ENCODE results near the gene GID4. TPM values are rescaled to one million over a fixed set of nuclear protein-coding genes. Genes with fewer than 3 reads are reported as not detected.

The GID4 gene
- total RNA-seq, 1 donor from 2014 or later, result 5.6 TPM

GRCh38 chr17:18041776-18042175 lies 2.6 kb downstream of the GID4 start:
- ATAC-seq, result no peak
- DNase-seq (ENCODE audit: low spot score), result no peak

- no peak for ATAC-seq
- no peak for DNase-seq (ENCODE audit: low spot score)
Observed at GRCh38 chr17:18042983-18043382, 3.8 kb downstream of the GID4 start.

- ATAC-seq (peak; percentile 11), DNase-seq (ENCODE audit: low spot score) (no peak)
Observed at GRCh38 chr17:18043491-18043890, 4.3 kb downstream of the GID4 start.

- no peak for ATAC-seq
Observed at GRCh38 chr17:18044609-18045008, 5.4 kb downstream of the GID4 start.

GRCh38 chr17:18045691-18046350 lies 6.6 kb downstream of the GID4 start:
- ATAC-seq, result no peak
- DNase-seq (ENCODE audit: low spot score), result no peak

More at GRCh38 chr17:18044609-18045008, 5.4 kb downstream of the GID4 start:
- no peak for DNase-seq (ENCODE audit: low spot score)

- ATAC-seq (no peak), DNase-seq (ENCODE audit: low spot score) (no peak)
Observed at GRCh38 chr17:18055597-18055996, 16.4 kb downstream of the GID4 start.

GRCh38 chr17:18056214-18056613 lies 17.0 kb downstream of the GID4 start:
- DNase-seq (ENCODE audit: low spot score) (no peak), ATAC-seq (no peak)

- DNase-seq (ENCODE audit: low spot score) (no peak), ATAC-seq (no peak)
Observed at GRCh38 chr17:18059283-18059682, 20.1 kb downstream of the GID4 start.

- DNase-seq (ENCODE audit: low spot score) (no peak), ATAC-seq (no peak)
Observed at GRCh38 chr17:18064053-18064452, 24.8 kb downstream of the GID4 start.

- DNase-seq (ENCODE audit: low spot score), result no peak
- no peak for ATAC-seq
Observed at GRCh38 chr17:18065546-18065945, 26.3 kb downstream of the GID4 start.

- DNase-seq (ENCODE audit: low spot score), result no peak
- ATAC-seq, result no peak
Observed at GRCh38 chr17:18066866-18067265, 27.7 kb downstream of the GID4 start.

- no peak for ATAC-seq
Observed at GRCh38 chr17:18069101-18069500, 29.9 kb downstream of the GID4 start.

GRCh38 chr17:18070861-18071340 lies 31.7 kb downstream of the GID4 start:
- DNase-seq (ENCODE audit: low spot score), result no peak
- ATAC-seq, result no peak

More at GRCh38 chr17:18069101-18069500, 29.9 kb downstream of the GID4 start:
- no peak for DNase-seq (ENCODE audit: low spot score)

- no peak for ATAC-seq
Observed at GRCh38 chr17:18071751-18072150, 32.5 kb downstream of the GID4 start.

GRCh38 chr17:18074566-18075272 lies 35.5 kb downstream of the GID4 start:
- ATAC-seq, result no peak
- no peak for DNase-seq (ENCODE audit: low spot score)

More at GRCh38 chr17:18071751-18072150, 32.5 kb downstream of the GID4 start:
- DNase-seq (ENCODE audit: low spot score), result no peak

GRCh38 chr17:18076936-18077335 lies 37.7 kb downstream of the GID4 start:
- no peak for DNase-seq (ENCODE audit: low spot score)

GRCh38 chr17:18079543-18079942 lies 40.3 kb downstream of the GID4 start:
- no peak for DNase-seq (ENCODE audit: low spot score)
- no peak for ATAC-seq

More at GRCh38 chr17:18076936-18077335, 37.7 kb downstream of the GID4 start:
- ATAC-seq, result no peak

- ATAC-seq (no peak), DNase-seq (ENCODE audit: low spot score) (no peak)
Observed at GRCh38 chr17:18084256-18084655, 45.0 kb downstream of the GID4 start.

GRCh38 chr17:18087610-18088491 lies 48.6 kb downstream of the GID4 start, which contains the start of gene DRG2:
Gene DRG2 (plus strand): TSS chr17:18087948. CDS start chr17:18088024, 76 bp downstream.
- ATAC-seq, result peak; percentile 97

GRCh38 chr17:18089613-18090012 lies 50.4 kb downstream of the GID4 start:
- ATAC-seq (no peak), DNase-seq (ENCODE audit: low spot score) (no peak)

More at GRCh38 chr17:18087610-18088491, 48.6 kb downstream of the GID4 start, which contains the start of gene DRG2:
- peak; percentile 95 for DNase-seq (ENCODE audit: low spot score)

Measured in left lobe of liver (tissue), 2 donors.